ENCODE measurements around the gene PEX14.

DNA sequence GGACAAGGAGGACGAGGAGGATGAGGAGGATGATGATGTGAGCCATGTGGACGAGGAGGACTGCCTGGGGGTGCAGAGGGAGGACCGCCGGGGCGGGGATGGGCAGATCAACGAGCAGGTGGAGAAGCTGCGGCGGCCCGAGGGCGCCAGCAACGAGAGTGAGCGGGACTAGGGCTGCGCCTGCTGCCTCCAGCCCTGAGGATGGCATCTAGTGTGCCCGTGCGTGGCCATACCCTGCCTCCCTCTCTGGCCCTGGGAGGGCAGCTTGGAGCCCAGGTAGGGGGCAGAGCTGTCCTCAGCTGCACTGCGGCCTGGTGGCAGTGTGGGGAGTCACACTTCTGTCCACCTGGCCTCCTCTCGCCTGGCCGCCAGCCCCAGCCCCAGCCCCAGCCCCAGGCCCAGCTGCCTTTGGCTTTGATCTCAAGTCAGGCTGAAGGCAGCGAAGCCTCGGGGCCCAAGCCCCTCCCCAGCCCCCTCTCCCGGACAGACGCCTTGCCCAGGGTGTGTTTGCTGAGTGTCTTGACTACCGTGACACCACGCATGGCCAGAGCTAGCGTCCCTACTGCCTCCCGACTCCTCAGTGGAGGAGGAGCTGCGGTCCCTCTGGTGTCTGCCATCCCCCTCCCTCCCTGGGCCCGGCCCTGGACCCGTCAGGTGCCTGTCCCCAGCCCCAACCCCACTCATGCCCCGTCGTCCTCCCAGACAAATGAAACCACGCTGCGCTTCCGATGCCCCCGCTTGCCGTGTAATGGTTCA lies 155.2 kb downstream of the PEX14 start:
- TF ChIP-seq, protein P1, sequence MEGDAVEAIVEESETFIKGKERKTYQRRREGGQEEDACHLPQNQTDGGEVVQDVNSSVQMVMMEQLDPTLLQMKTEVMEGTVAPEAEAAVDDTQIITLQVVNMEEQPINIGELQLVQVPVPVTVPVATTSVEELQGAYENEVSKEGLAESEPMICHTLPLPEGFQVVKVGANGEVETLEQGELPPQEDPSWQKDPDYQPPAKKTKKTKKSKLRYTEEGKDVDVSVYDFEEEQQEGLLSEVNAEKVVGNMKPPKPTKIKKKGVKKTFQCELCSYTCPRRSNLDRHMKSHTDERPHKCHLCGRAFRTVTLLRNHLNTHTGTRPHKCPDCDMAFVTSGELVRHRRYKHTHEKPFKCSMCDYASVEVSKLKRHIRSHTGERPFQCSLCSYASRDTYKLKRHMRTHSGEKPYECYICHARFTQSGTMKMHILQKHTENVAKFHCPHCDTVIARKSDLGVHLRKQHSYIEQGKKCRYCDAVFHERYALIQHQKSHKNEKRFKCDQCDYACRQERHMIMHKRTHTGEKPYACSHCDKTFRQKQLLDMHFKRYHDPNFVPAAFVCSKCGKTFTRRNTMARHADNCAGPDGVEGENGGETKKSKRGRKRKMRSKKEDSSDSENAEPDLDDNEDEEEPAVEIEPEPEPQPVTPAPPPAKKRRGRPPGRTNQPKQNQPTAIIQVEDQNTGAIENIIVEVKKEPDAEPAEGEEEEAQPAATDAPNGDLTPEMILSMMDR (IDR thresholded peaks at IDR 0.05; ENCODE audit: insufficient read depth, low read length, poor library complexity, severe bottlenecking) = no peak
- TF ChIP-seq EZH2phosphoT487 (conservative IDR thresholded peaks at IDR 0.05; ENCODE audit: low read length) = no peak
